D721Med (cell line): ENCODE results near the gene CLMN.

Source experiments
- DNase-seq: peaks from one replicate; pipeline ENCODE4 v3.0.0; 2011; ENCODE audit warnings: low spot score; ENCODE audit not compliant: insufficient read length
- FAIRE-seq: peaks from 2 replicates; lab custom pipeline; 2011; peaks lifted over from hg19 to GRCh38; lab: Jason Lieb, UNC
- CTCF ChIP-seq: IDR thresholded peaks from 2 replicates; pipeline ENCODE4 v1.5.1; 2012; ENCODE audit warnings: mild to moderate bottlenecking, control low read depth; ENCODE audit not compliant: insufficient read depth; ENCODE audit errors: missing control alignments

The CLMN gene

GRCh38 chr14:95294834-95295599 lies 24.7 kb downstream of the CLMN start:
- DNase-seq (no peak), FAIRE-seq (no peak)
- no peak for TF ChIP-seq CTCF

GRCh38 chr14:95294320-95294719 lies 25.4 kb downstream of the CLMN start:
- FAIRE-seq (no peak), DNase-seq (no peak)
- no peak for TF ChIP-seq CTCF

GRCh38 chr14:95293449-95293848 lies 26.3 kb downstream of the CLMN start:
- TF ChIP-seq CTCF: no peak
- no peak for DNase-seq
- no peak for FAIRE-seq

GRCh38 chr14:95292660-95293425 lies 26.9 kb downstream of the CLMN start:
- FAIRE-seq: no peak
- TF ChIP-seq CTCF: no peak
- DNase-seq: no peak

DNA sequence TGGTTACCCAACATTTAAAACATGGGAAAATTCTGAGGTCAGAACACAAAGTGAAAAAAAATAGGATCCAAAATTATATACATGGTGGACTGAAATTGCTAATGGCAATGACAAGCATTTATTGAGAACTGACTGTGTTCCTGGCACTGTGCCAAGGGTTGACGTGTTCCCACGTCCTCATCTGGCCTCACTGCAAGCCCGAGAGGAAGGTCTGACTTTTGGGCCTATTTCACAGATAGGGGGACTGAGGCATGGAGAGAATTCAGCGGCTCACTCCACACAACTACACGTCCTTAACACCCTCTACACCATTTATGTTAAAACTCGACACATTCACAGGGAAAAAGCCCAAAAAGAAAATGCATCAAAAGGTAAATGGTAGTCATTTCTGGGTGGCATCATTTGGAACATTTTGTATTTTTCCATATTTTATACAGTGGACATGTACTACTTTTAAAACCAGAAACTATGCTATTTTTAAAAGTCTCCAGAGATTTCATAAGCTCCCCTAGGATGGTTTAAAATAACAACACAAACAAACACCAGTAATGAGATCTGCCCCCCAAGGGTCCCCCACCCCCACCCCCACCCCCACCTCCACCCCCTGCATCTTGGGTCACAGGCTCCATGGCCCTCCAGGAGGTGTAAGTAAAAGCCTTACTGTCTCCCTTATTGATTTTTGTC lies 27.7 kb downstream of the CLMN start:
- FAIRE-seq (no peak), DNase-seq (no peak)
- TF ChIP-seq CTCF: no peak

- FAIRE-seq: no peak
- DNase-seq: no peak
- TF ChIP-seq CTCF: no peak
Observed at GRCh38 chr14:95290871-95291431, 28.8 kb downstream of the CLMN start.
